ENCODE results near the gene ZNF35.

Gene ZNF35

DNA sequence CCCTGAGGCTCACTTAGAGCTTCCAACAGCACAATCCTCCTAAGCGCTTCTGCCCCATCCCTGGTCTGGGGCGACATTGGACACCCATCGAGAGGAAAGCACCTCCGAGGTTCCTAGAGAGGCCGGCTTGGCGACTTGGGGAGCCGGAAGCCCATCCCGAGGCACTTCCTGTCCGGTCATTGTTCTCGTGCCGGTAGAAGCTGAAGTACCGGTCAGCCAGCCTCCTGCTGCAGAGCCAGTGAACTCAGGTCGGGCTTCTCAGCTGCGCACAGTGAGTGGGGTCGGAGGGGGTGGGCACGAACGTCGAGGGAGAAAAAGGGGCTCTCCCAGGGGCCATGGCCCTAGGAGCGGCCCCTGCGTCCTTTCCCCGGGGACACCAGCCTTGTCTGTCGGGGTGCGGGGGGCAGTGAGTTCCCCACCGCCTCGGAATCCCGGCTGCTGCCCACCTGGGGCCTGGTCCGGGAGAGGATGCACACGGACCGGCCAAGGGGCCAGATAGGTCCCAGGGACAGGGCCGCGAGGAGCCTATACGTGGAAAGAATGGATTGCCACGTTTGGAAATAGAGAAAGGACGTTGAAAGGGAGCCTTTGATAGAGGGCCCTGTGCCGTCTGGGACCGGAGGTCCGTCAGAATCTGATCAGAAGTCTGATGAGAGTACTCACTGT is at the start of gene ZNF35:
Gene ZNF35, plus strand, starts transcription at position 169 of the 666 bp plus-strand sequence. CDS start 2,336 bp downstream, outside the sequence.
- DNase-seq (ENCODE audit: extremely low spot score): peak; percentile 91
- TF ChIP-seq, protein P1, sequence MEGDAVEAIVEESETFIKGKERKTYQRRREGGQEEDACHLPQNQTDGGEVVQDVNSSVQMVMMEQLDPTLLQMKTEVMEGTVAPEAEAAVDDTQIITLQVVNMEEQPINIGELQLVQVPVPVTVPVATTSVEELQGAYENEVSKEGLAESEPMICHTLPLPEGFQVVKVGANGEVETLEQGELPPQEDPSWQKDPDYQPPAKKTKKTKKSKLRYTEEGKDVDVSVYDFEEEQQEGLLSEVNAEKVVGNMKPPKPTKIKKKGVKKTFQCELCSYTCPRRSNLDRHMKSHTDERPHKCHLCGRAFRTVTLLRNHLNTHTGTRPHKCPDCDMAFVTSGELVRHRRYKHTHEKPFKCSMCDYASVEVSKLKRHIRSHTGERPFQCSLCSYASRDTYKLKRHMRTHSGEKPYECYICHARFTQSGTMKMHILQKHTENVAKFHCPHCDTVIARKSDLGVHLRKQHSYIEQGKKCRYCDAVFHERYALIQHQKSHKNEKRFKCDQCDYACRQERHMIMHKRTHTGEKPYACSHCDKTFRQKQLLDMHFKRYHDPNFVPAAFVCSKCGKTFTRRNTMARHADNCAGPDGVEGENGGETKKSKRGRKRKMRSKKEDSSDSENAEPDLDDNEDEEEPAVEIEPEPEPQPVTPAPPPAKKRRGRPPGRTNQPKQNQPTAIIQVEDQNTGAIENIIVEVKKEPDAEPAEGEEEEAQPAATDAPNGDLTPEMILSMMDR (IDR thresholded peaks at IDR 0.05; ENCODE audit: control extremely low read depth, extremely low read depth, low read depth, missing control alignments): no peak
- CTCF ChIA-PET: interaction anchor here (0.7 kb wide), 1 partner anchor 9 kb away, joined by 3 read pairs; no protein-coding TSS in a partner anchor
- POLR2A ChIA-PET: no interaction called here

DNA sequence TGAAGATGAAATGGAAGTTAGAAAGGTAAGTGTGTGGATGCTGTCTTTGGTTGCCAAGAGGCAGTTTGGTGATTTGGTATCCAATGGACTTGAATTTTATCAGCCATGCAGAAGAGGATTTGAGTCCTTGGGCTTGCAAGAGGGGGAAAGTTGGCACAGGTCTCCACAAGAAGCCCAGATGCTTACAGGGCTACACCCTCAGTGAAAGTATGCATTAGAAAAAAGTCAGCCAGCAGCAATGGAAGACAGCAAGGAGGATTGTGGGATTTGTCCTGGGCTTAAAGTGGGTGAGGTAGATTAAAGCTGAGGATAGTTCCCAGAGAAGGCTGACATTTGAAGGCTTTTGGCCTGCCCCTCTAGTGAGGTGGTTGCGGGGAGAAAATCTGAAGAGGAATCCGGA is 46.8 kb upstream of the ZNF35 start:
- ChIA-PET CTCF (no interaction called here), POLR2A (no interaction called here)
- TF ChIP-seq, protein P1 (IDR thresholded peaks at IDR 0.05; ENCODE audit: control extremely low read depth, extremely low read depth, low read depth, missing control alignments): no peak
- DNase-seq (ENCODE audit: extremely low spot score): no peak

DNA sequence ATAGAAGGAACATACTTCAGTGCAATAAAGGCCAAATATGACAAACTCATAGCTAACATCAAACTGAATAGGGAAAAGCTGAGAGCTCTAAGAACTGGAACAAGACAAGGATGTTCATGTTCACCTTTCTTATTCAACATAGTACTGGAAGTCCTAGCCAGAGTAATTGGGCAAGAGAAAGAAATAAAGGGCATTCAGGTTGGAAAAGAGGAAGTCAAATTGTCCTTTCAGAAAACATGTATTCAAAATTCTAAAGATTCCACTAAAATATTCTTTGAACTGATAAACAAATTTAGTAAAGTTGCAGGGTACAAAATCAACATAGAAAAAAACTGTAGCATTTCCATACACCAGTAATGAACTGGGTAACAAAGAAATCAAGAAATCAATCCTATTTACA is 35.9 kb upstream of the ZNF35 start:
- ChIA-PET CTCF (interaction anchor here (1.0 to 1.8 kb wide), 2 partner anchors 9 to 15 kb away, joined by 3 to 4 read pairs; no protein-coding TSS in a partner anchor), POLR2A (no interaction called here)
- DNase-seq (ENCODE audit: extremely low spot score): no peak
- TF ChIP-seq, protein P1 (IDR thresholded peaks at IDR 0.05; ENCODE audit: control extremely low read depth, extremely low read depth, low read depth, missing control alignments): no peak

DNA sequence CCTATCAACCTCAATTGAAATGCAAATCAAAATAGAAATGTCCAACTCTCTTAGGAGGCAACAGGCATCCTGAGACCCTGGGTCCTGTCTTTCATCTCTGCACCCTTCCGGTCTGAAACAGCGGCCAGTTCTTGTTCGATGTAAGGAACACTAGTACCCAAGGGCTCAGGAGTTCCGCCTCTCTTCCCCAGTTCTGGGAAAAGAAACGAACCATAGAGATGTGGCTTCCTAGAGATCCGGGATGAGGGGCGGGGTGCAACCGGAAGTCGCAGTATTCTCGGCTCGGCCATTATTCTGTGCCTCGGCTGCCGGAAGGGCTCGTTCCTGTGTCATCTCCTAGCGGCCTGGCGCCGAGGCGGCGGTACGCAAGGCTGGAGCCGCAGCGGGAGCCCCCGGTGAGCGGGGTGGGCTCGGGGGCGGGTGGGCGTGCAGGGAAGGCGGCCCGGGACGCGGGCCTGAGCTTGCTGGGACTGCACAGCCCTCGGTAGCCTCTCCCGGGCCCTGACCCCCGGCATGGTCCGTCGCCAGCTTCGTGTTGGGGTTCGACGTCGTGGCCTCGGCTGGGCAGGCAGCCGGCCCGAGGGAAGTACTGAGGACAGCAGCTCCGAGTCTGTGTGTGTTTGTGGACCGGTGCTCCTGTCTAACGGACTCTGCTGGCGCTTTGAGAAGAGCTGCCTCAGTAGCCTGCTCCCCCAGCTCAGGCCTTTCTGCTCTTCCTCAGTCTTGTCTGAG is 23.6 kb upstream of the ZNF35 start, which contains the start of gene ZNF197:
Gene ZNF197, plus strand, starts transcription at position 288 of the 732 bp plus-strand sequence. CDS start 4,119 bp downstream, outside the sequence.
- POLR2A ChIA-PET: no interaction called here
- TF ChIP-seq, protein P1 (IDR thresholded peaks at IDR 0.05; ENCODE audit: control extremely low read depth, extremely low read depth, low read depth, missing control alignments): no peak

DNA sequence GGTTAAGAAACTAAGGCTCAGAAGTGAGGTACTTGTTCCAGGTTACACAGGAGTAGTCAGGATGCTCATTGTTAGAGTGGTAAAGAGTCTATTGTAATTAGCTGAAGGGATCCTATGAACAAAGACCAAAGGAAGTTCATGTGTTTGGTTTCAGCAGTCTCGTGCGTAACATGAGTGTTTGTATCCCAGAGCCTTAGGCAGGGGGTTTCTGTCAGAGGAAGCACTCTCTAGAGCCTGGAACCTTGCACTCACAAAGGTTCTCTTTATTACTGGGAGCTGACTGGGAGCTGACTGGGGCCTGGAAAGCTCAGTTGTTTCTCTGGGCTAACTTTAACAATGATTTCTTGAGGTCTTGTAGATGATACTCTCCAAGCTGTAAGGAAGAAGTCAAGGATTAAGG is 19.8 kb upstream of the ZNF35 start:
- TF ChIP-seq, protein P1 (IDR thresholded peaks at IDR 0.05; ENCODE audit: control extremely low read depth, extremely low read depth, low read depth, missing control alignments): no peak
- POLR2A ChIA-PET: no interaction called here
- CTCF ChIA-PET: interaction anchor here (1.2 to 1.6 kb wide), 2 partner anchors 10 to 53 kb away, joined by 3 read pairs; no protein-coding TSS in a partner anchor
- no peak for DNase-seq (ENCODE audit: extremely low spot score)

More for the DNA sequence above, 23.6 kb upstream of the ZNF35 start, which contains the start of gene ZNF197:
- DNase-seq (ENCODE audit: extremely low spot score): peak; percentile 79
- CTCF ChIA-PET: interaction anchor here (0.8 to 1.6 kb wide), 5 partner anchors 10 to 289 kb away, joined by 3 to 4 read pairs (median 4); no protein-coding TSS in a partner anchor

DNA sequence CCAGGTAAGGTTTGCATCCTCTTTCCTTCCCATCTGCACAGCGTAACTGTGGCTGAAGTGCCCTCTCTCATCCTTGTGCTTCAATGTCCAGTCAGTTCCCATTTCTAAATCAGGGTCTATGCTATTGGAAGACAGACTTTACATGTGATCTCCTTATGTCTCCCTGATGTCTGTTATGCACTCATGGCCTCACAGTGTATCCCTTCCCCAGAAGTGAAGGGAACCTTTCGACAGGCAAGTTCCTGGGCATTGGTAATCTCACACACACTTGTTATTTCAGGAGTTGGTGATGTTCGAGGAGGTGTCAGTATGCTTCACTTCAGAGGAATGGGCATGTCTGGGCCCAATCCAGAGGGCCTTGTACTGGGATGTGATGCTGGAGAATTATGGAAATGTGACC is 16.3 kb upstream of the ZNF35 start:
- DNase-seq (ENCODE audit: extremely low spot score): no peak
- POLR2A ChIA-PET: no interaction called here
- TF ChIP-seq, protein P1 (IDR thresholded peaks at IDR 0.05; ENCODE audit: control extremely low read depth, extremely low read depth, low read depth, missing control alignments): no peak
- CTCF ChIA-PET: interaction anchor here (1.8 kb wide), 1 partner anchor 12 kb away, joined by 4 read pairs; no protein-coding TSS in a partner anchor

All from GM10248 (cell line).